ENCODE results near the gene STEAP2. TPM values are rescaled to one million over a fixed set of nuclear protein-coding genes. Genes with fewer than 3 reads are reported as not detected.
"Not testable (repeated sequence)": the region's sequence is repeated elsewhere in the genome, so short reads cannot be mapped to it uniquely, and the experiment has no call there.

The STEAP2 gene
- total RNA-seq, 4 donors from 2014 or later = 3.1 to 15.4 (median 7.0) TPM

- H3K4me3 ChIP-seq = no peak overlapping the region
- H3K27ac ChIP-seq = peak overlapping the region in 2 of 4 donors; percentile 78 to 80
- no peaks in the 10 kb centered on the region for H3K27me3 ChIP-seq
- H3K36me3 ChIP-seq = no peaks in the 10 kb centered on the region
- H3K9me3 ChIP-seq = no peaks in the 10 kb centered on the region
- DNase-seq = no peak
- intact Hi-C loops (cut with DNase I) = no loop called here
- H3K4me1 ChIP-seq = peaks cover 0 to 39% (median 3%) of the 10 kb centered on the region in 3 donors
- TF ChIP-seq POLR2A (IDR thresholded peaks at IDR 0.05) (no peak), CTCF (IDR thresholded peaks at IDR 0.05) (no peak)
These were observed 30.1 kb upstream of the STEAP2 start for GRCh38 chr7:90181485-90181884.

GRCh38 chr7:90186290-90186689 is 25.2 kb upstream of the STEAP2 start:
- DNase-seq; H3K36me3 ChIP-seq; H3K9me3 ChIP-seq; H3K4me1 ChIP-seq; H3K27ac ChIP-seq; intact Hi-C loops (cut with DNase I); H3K4me3 ChIP-seq; H3K27me3 ChIP-seq: not testable (repeated sequence)
- WGBS, 2 donors = 69 to 79% methylated on average over 4 of the region's 4 CpGs

- Histone ChIP-seq H3K27ac (no peak overlapping the region), H3K4me1 (no peaks in the 10 kb centered on the region), H3K27me3 (no peaks in the 10 kb centered on the region), H3K9me3 (no peaks in the 10 kb centered on the region), H3K36me3 (no peaks in the 10 kb centered on the region), H3K4me3 (no peak overlapping the region)
- no peak for DNase-seq
- intact Hi-C loops (cut with DNase I) = no loop called here
- TF ChIP-seq POLR2A (IDR thresholded peaks at IDR 0.05) (no peak), CTCF (IDR thresholded peaks at IDR 0.05) (no peak)
These were observed 24.0 kb upstream of the STEAP2 start for GRCh38 chr7:90187507-90188050.

GRCh38 chr7:90188281-90188680 is 23.3 kb upstream of the STEAP2 start:
- no peak for DNase-seq
- Histone ChIP-seq H3K9me3 (no peaks in the 10 kb centered on the region), H3K4me3 (no peak overlapping the region), H3K36me3 (no peaks in the 10 kb centered on the region), H3K27me3 (no peaks in the 10 kb centered on the region), H3K4me1 (no peaks in the 10 kb centered on the region), H3K27ac (no peak overlapping the region)
- intact Hi-C loops (cut with DNase I) = no loop called here
- WGBS, 2 donors = 43 to 46% methylated on average over 2 of the region's 2 CpGs
- TF ChIP-seq CTCF (IDR thresholded peaks at IDR 0.05) (no peak), POLR2A (IDR thresholded peaks at IDR 0.05) (no peak)

- H3K9me3 ChIP-seq = no peaks in the 10 kb centered on the region
- no peak overlapping the region for H3K4me3 ChIP-seq
- intact Hi-C loops (cut with DNase I) = no loop called here
- H3K27me3 ChIP-seq = no peaks in the 10 kb centered on the region
- no peak for TF ChIP-seq CTCF (IDR thresholded peaks at IDR 0.05)
- no peak for TF ChIP-seq POLR2A (IDR thresholded peaks at IDR 0.05)
- no peak overlapping the region for H3K27ac ChIP-seq
- H3K4me1 ChIP-seq = no peaks in the 10 kb centered on the region
- no peak for DNase-seq
- no peaks in the 10 kb centered on the region for H3K36me3 ChIP-seq
These were observed 20.5 kb upstream of the STEAP2 start for GRCh38 chr7:90190995-90191394.

GRCh38 chr7:90191648-90192047 is 19.9 kb upstream of the STEAP2 start:
- no peak for TF ChIP-seq POLR2A (IDR thresholded peaks at IDR 0.05)
- no peak for TF ChIP-seq CTCF (IDR thresholded peaks at IDR 0.05)
- no peaks in the 10 kb centered on the region for H3K27me3 ChIP-seq
- no peak overlapping the region for H3K4me3 ChIP-seq
- no peaks in the 10 kb centered on the region for H3K4me1 ChIP-seq
- WGBS, 2 donors = 43 to 71% methylated on average over 1 of the region's 1 CpG
- DNase-seq = no peak
- no peak overlapping the region for H3K27ac ChIP-seq
- no peaks in the 10 kb centered on the region for H3K9me3 ChIP-seq
- no peaks in the 10 kb centered on the region for H3K36me3 ChIP-seq
- intact Hi-C loops (cut with DNase I) = no loop called here

Measured in esophagus squamous epithelium (tissue), 5 donors.